Measurements from ENCODE around the gene KRT35. TPM values are rescaled to one million over a fixed set of nuclear protein-coding genes. Genes with fewer than 3 reads are reported as not detected.

The KRT35 gene
- total RNA-seq, 4 donors from 2014 or later = not detected

DNA sequence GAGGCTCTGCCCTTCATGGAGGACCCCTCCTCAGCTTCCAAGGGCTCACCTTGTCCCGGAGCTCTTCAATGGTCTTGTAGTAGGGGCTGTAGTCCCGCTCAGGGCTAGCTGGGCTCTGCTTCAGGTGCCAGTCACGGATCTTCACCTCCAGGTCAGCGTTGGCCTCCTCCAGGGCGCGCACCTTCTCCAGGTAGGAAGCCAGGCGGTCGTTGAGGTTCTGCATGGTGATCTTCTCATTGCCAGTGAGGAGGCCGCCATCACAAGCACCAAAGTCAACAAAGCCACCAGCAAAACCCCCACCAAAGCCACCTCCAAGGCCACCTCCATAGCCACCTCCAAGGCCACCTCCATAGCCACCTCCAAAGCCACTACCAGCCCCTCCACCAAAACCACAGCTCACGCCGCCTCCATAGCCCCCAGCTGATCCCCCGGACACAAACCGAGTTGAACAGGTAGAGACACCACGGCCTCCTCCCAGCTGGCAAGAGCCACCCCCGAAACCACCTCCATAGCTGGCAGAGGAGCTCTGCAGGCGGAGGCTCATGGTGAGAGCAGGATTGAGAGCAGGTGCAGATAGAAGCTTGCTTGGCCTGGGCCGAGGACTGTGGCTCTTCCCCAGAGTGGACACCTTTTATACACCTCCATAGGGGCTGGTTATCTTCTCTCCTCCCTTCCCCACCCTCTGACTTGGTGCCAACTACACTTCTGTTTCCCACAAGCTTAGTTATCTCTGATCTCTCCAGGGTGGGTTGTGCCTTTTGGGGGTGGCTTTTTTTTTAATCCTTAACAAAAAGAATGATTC is 24.3 kb upstream of the KRT35 start, which contains the start of gene KRT13:
KRT13 (minus strand) TSS at position 606 of the 802 bp plus-strand sequence; CDS start at position 544, 62 bp downstream.
- intact Hi-C loops (cut with DNase I; ENCODE audit: low total_unique reads) = no loop called here
- H3K4me1 ChIP-seq = peaks cover 0 to 16% of the 10 kb centered on the region in 2 donors
- no peaks in the 10 kb centered on the region for H3K9me3 ChIP-seq
- DNase-seq = no peak
- no peaks in the 10 kb centered on the region for H3K27me3 ChIP-seq
- no peaks in the 10 kb centered on the region for H3K36me3 ChIP-seq
- TF ChIP-seq POLR2A (IDR thresholded peaks at IDR 0.05) = no peak
- TF ChIP-seq, protein P1, sequence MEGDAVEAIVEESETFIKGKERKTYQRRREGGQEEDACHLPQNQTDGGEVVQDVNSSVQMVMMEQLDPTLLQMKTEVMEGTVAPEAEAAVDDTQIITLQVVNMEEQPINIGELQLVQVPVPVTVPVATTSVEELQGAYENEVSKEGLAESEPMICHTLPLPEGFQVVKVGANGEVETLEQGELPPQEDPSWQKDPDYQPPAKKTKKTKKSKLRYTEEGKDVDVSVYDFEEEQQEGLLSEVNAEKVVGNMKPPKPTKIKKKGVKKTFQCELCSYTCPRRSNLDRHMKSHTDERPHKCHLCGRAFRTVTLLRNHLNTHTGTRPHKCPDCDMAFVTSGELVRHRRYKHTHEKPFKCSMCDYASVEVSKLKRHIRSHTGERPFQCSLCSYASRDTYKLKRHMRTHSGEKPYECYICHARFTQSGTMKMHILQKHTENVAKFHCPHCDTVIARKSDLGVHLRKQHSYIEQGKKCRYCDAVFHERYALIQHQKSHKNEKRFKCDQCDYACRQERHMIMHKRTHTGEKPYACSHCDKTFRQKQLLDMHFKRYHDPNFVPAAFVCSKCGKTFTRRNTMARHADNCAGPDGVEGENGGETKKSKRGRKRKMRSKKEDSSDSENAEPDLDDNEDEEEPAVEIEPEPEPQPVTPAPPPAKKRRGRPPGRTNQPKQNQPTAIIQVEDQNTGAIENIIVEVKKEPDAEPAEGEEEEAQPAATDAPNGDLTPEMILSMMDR (IDR thresholded peaks at IDR 0.05) = no peak
- H3K4me3 ChIP-seq = no peak within 1 kb of the TSS
- peak within 1 kb of the TSS; percentile 56 to 68 for H3K27ac ChIP-seq

DNA sequence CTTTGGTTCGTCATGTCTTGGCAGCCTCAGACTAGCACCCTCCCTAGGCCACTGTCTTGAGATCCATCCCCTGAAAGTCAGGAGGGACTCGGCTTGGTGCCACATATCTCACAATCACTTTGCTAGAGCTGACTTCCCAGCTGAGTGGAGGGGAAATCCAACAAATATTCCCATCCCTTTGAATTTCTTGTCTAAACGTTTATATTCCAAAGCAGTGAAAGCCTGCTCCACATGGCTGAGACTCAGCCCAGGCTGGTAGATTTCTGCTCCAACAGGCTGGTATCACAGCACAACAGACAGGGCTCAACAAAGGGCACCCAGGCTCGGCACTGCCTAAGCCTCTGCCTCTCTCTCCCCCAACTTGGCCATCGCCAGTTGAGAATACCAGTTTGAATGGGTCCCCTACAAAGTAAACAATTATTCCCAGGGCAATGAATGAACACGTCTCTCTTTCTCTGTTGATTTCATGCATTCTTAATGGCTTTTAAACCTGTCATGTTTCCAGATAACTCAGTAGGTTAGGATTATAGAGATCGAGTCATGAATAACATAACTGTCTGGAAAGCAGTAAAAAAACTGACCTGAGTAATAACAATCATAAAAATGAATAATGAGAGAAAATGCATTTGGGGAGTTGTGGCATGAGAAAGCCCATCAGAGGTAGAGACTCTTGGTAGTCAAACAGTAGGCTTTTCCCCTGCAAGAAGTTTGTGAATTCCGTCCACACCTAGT is 23.5 kb upstream of the KRT35 start:
- peak; percentile 60 to 76 for DNase-seq
- no peaks in the 10 kb centered on the region for H3K27me3 ChIP-seq
- intact Hi-C loops (cut with DNase I; ENCODE audit: low total_unique reads) = no loop called here

DNA sequence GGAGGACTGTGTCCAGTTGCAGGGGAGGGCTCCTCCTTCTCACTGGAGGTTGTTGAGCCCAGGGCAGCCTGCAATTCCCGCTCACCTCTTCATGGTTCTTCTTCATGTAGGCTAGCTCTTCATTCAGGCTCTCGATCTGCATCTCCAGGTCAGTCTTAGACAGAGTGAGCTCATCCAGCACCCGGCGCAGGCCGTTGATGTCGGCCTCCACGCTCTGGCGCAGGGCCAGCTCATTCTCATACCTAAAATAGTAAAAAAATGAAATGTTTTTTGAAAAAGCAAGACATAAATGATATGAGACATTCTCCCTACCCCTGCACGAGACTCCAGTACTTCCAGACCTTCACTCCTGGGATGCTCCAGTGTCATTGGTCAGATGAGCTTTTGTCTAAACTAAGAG is 22.3 kb upstream of the KRT35 start:
- H3K27me3 ChIP-seq = no peaks in the 10 kb centered on the region
- TF ChIP-seq, protein P1 (IDR thresholded peaks at IDR 0.05) = no peak
- no peak for TF ChIP-seq POLR2A (IDR thresholded peaks at IDR 0.05)
- DNase-seq = peak in 1 of 2 donors; percentile 60
- H3K4me1 ChIP-seq = peaks cover 0 to 16% of the 10 kb centered on the region in 2 donors
- intact Hi-C loops (cut with DNase I; ENCODE audit: low total_unique reads) = no loop called here
- H3K4me3 ChIP-seq = no peak overlapping the region
- H3K36me3 ChIP-seq = no peaks in the 10 kb centered on the region
- H3K27ac ChIP-seq = peak overlapping the region; percentile 56 to 68
- H3K9me3 ChIP-seq = no peaks in the 10 kb centered on the region

More for the DNA sequence above, 23.5 kb upstream of the KRT35 start:
- Histone ChIP-seq H3K4me1 (peaks cover 0 to 16% of the 10 kb centered on the region in 2 donors), H3K4me3 (no peak overlapping the region), H3K9me3 (no peaks in the 10 kb centered on the region), H3K36me3 (no peaks in the 10 kb centered on the region), H3K27ac (peak overlapping the region; percentile 56 to 68)
- TF ChIP-seq POLR2A (IDR thresholded peaks at IDR 0.05) = no peak
- TF ChIP-seq, protein P1 (IDR thresholded peaks at IDR 0.05) = no peak

DNA sequence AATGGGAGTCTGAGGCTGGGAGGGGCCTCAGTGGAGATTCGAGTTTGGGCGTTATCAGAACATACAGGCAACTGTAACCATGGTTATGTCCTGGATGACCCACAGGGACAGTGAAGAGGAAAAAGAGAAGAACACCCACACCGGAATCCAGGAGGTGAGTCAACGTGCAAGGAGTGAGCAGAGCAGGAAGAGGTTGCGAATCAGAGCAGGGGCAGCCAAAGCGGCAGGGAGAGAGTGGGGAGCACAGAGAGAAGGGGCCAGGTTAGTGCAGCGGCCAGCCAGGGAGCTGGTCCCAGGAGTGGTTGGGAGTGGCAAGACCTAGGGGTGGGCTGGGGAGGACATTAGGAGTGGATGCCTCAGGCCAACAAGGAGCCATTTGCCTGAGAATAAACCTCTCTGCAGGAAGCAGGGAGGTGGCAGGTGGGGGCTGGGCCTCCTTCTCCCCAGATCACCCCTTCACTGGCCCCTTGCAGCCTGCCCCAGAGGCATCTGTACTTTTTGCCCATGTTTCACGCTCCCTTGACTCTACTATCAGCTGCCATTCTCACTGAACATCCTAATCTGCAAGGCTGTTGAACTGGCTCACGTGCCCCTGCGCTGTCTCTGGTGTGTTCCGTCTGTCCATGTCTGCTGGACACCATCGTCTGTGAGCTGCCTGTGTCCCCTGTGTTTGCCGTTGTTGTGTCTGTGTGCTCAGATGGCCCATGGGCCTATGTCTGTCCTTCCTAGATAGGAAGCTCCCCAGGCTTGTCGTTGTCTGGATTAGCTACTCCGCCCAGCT is 19.4 kb upstream of the KRT35 start:
- H3K27ac ChIP-seq = no peak overlapping the region
- DNase-seq = no peak
- H3K27me3 ChIP-seq = no peaks in the 10 kb centered on the region
- no peaks in the 10 kb centered on the region for H3K9me3 ChIP-seq
- intact Hi-C loops (cut with DNase I; ENCODE audit: low total_unique reads) = no loop called here
- H3K36me3 ChIP-seq = no peaks in the 10 kb centered on the region
- TF ChIP-seq POLR2A (IDR thresholded peaks at IDR 0.05) = no peak
- TF ChIP-seq, protein P1 (IDR thresholded peaks at IDR 0.05) = no peak
- H3K4me3 ChIP-seq = no peak overlapping the region
- H3K4me1 ChIP-seq = peaks cover 0 to 16% of the 10 kb centered on the region in 2 donors
